Measurements from ENCODE around the gene WBP11.

GRCh38 chr12:14846042-14846587 lies 42.8 kb upstream of the WBP11 start:
- TF ChIP-seq POLR2A (IDR thresholded peaks at IDR 0.05; ENCODE audit: low read depth, low read length) (no peak), SPI1 (IDR thresholded peaks at IDR 0.05; ENCODE audit: low read depth, low read length) (no peak)
